AG09309 (cell line): ENCODE results near the gene FRZB.

Source experiments
- DNase-seq: peaks from one replicate; pipeline ENCODE4 v3.0.0-alpha.2; 2010; ENCODE audit warnings: low read depth
- H3K4me3 ChIP-seq: 2 replicates; pipeline ENCODE4 v1.5.1; 2011; ENCODE audit warnings: mild to moderate bottlenecking, low read depth, low read length, moderate library complexity; ENCODE audit not compliant: control insufficient read depth
- TF ChIP-seq, protein P1 (sequence below): IDR thresholded peaks from 2 replicates; pipeline ENCODE4 v1.5.1; 2011; ENCODE audit warnings: mild to moderate bottlenecking, low read depth, low read length, inconsistent platforms; ENCODE audit not compliant: insufficient read depth, control insufficient read depth; ENCODE audit errors: missing control alignments

The FRZB gene

DNA sequence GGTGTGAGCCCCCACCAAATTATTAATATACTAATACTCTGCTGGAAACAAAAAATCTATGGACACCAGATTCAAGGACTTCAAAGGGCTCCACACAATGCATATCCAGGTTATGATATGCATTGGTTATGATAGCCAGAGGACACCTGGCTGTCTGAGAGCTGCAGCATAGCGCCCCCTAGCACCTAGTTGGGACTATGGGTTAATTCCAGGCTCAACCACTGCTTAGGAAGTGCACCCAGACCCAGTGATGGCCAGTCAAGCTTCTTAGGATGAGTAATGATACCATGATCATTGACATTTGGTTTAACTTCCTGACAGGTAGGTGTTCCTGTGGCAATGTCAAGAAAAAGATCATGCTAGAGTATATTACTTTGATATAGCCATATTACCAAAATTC is 3.8 kb upstream of the FRZB start:
- no peak for DNase-seq
- TF ChIP-seq, protein P1, sequence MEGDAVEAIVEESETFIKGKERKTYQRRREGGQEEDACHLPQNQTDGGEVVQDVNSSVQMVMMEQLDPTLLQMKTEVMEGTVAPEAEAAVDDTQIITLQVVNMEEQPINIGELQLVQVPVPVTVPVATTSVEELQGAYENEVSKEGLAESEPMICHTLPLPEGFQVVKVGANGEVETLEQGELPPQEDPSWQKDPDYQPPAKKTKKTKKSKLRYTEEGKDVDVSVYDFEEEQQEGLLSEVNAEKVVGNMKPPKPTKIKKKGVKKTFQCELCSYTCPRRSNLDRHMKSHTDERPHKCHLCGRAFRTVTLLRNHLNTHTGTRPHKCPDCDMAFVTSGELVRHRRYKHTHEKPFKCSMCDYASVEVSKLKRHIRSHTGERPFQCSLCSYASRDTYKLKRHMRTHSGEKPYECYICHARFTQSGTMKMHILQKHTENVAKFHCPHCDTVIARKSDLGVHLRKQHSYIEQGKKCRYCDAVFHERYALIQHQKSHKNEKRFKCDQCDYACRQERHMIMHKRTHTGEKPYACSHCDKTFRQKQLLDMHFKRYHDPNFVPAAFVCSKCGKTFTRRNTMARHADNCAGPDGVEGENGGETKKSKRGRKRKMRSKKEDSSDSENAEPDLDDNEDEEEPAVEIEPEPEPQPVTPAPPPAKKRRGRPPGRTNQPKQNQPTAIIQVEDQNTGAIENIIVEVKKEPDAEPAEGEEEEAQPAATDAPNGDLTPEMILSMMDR: peak; percentile 24
- no peak overlapping the region for H3K4me3 ChIP-seq

DNA sequence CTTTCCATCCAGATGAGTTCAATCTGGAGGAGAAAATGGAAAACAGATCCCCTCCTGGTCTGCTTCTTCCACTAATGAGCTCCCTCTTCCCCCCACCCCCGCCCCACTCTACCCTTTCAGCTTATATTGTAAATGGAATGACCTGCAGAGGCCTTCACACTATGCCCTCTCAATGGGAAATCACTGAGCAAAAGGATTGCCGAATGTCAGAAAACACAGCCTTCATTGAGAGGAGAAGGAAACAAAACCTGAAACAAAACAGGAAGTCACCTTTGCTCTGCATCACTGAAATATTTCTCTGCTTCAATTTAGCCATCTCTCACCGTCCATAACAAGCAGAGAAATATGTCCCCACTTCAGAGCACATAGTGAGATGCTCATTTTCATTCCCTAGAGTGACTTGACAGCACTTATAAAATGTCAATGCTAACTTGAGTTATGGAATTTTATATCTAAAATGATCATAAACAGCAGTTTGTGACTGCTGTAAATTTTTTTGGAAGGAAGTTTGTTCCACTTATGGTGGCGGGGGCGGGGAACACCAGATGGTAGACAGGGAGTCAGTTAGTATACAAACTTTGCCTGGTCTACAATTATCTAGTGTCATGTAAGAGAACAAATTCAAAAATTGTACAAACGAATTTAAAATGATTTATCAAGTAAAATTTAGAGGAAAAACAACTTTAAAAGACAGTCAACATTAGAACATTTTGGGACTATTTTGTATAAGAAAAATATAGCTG is 1.8 kb upstream of the FRZB start:
- no peak for DNase-seq
- TF ChIP-seq, protein P1: no peak
- no peak overlapping the region for H3K4me3 ChIP-seq

DNA sequence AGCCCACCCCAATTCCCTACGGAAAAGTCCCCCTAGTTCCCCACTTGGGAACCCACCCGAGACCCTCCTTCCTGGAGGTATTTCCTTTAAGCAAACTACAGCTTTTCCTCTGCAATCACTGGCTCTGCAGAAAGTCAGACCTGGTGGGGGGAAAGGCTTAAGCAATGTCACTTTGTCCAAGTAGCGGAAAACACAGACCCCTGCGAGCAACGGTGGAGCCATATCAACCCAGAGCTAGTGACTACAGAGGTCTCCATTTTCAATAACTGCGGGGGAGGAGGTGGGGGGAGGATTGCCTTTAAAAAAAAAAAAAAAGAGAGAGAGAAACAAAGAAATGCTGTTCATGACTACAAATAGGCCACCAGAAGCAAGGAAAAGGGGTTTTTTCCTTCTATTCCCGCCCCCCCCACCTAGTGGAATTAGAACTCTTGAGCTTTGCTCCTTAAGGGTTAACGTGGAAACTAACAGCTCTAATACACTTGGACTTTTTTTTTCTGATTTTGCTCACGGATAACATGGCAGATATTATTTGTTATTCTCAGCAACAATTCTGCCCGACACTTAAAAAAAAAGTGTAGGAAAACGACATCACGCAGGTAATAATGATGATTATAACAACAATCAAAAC is 1.1 kb upstream of the FRZB start:
- no peak for DNase-seq
- TF ChIP-seq, protein P1: no peak
- peak overlapping the region; percentile 50 for H3K4me3 ChIP-seq

DNA sequence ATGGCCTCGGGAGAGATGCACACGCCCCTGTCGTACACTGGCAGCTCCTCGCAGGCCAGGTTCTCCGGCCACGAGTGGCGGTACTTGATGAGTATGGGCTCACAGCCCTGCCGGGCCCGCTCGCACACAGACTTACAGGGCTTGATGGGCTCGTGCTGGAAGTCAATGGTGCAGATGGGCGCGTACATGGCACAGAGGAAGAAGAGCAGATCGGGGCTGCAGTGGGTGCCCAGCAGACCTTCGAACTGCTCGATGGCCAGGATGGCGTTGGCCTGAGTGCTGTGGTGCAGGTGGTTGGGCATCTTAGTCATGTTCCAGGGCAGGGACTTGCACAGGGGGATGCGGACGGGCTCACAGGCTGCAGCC is 359 bp downstream of the FRZB start:
- H3K4me3 ChIP-seq: peak overlapping the region; percentile 50
- TF ChIP-seq, protein P1: no peak
- no peak for DNase-seq

DNA sequence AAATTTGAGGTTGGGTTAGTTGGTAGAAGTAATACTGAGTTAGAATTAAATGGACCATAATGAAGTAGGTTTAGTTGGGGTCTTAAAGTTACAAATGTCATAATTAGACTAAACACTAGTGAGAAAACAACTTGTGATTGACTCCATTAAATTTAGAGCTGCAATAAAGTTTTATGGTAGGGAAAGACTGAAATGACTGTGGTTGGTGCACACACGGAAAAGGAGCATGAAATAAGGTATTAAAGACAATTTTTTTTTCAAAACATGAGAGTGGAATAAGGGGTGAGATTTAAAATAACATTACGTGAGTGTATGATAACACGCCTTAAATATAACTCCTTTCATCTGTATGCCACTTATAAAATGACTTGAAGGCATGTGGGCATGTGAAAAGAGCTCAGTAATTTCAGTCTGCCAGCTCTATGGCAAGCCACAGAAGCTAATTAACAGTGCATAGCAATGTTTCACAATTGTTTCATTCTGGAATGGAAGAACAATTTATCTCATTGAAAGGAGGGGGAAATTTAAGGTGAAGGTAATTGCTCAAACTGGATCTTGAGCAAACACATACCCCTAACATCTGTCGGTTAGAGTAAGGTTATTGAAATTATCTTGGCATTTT is 1.4 kb downstream of the FRZB start:
- TF ChIP-seq, protein P1: no peak
- H3K4me3 ChIP-seq: no peak overlapping the region
- DNase-seq: no peak

DNA sequence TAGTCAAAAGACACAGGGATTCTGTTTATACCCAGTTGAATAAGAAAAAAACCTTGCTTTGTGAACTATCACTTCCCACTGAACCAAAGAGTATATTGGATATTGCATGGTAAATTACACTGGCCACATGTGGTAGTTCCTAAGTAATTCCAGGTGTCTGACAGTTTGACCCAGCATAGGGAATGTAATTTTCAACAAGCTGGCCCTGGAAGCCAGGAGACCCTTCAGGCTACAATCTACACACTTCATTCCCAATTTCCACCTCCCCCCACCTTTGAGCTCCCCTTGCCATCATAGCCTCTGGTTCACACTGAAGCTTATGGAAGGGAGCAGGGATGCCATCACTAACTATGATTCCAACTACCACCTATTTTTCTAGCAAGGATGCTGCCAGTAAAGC is 2.8 kb downstream of the FRZB start:
- TF ChIP-seq, protein P1: no peak
- no peak overlapping the region for H3K4me3 ChIP-seq
- no peak for DNase-seq

DNA sequence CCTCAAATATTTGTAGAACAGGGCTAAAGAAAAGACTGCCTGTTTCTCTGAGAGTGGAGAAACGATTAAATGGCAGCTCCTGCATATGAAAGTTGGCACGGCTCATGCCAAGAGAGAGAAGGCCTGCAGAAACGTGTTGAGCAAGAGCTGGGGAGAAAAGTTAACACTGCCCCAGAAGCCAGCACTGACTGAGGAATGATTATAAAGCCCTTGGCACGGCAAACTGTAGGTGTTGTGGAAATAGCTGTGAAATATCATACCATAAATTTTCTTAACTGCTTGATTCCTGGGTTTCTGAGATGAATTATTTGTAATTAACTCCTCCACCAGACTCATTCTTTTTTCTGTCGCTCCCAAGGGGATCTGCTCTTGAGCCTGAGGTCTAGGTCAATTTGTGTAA is 4.3 kb downstream of the FRZB start:
- no peak for DNase-seq
- no peak overlapping the region for H3K4me3 ChIP-seq
- TF ChIP-seq, protein P1: no peak
